ENCODE measurements around the gene ACACA.
"Not testable (repeated sequence)": the region's sequence is repeated elsewhere in the genome, so short reads cannot be mapped to it uniquely, and the experiment has no call there.

ACACA gene

GRCh38 chr17:37089956-37090355 is 316.7 kb downstream of the ACACA start:
- DNase-seq = peak; percentile 51

- no peak for DNase-seq
These were observed 317.7 kb downstream of the ACACA start for GRCh38 chr17:37088913-37089312.

- no peak for DNase-seq
These were observed 318.2 kb downstream of the ACACA start for GRCh38 chr17:37088459-37088858.

- DNase-seq = no peak
These were observed 319.0 kb downstream of the ACACA start for GRCh38 chr17:37087683-37088082.

- DNase-seq = no peak
These were observed 319.7 kb downstream of the ACACA start for GRCh38 chr17:37086948-37087347.

- DNase-seq = no peak
These were observed 320.3 kb downstream of the ACACA start for GRCh38 chr17:37086334-37086733.

DNA sequence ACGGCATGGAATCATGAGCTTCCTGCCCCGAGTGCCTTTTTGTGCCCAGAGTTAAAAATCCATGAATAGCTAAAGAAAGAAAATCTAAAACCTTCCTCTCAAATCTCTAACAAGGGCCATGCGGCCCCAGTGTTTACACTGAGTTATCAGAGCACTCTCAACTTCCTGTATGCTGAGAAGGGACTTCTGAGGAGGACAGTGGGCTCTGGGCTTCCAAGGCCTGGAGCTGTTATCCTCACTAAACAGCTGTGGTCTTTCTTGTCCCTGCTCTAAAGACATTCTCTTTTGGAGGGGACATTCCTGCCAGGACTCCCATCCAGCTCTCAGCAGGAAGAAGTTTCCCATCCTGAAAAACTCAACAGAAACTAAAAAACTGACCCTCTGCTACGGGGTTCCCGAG is 322.3 kb downstream of the ACACA start:
- DNase-seq = no peak

DNA sequence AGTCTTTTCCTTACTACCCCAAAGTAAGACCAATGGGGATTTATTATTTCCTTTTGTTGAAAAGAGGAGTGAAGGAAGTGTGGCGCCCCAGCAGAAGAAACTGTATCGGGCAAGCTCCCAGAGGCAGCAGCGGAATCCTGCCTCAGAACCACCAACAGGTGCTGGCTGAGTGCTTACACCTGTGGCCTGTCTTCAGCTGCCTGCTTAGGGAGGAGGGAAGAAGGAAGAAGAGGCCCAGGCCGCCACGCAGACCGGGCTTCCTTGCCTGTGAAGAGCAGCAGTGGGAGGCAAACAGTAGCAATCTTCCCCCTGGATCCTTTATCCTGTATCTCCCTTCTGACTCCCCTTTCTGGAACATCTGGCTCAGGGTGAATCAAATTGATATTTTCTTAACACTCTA is 323.2 kb downstream of the ACACA start:
- DNase-seq = no peak

DNA sequence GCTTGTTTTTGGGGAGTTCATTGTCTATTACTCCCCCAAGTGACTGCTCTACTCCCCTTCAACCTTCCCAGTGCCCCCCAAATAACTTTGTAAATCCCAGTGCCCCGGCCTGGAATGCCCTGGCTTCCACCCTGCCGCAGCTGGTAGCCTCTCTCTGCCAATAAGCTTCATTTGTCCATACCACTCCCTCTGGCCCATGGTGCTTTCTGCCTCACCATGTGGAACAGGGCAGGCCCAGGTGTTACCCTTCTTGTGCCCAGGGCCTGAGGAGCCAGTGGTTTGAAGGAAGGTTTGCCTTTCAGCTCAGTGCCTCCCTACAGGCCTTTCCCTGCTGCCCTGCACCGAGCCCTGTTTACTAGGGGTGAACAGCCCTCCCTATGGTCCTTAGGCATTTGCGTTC is 323.7 kb downstream of the ACACA start:
- no peak for DNase-seq

DNA sequence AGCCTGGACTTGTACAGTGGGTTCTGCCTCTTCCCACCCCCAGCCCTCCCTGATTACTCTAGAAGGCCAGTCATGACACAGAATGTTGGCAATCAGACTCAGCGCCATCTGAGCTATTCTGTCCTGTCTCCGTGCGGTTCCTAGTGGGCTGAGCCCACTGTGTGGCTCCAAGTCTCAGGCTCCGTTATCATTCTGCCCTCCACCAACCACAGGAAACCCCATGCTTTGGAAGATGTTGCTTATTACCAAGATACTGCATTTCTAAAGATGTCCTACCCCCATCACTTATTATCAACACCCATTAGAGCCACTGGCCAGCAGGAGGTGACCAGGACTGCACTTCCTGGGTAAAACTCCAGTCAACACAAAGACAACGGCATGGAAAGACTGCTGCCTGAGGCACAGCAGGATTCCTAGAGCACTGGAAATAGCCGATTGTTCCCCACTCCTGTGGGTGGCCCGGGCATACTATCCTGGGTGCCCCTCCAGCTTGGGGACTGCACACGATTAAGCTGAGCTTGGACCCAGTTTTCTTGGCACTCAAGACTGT is 324.2 kb downstream of the ACACA start:
- DNase-seq = no peak

DNA sequence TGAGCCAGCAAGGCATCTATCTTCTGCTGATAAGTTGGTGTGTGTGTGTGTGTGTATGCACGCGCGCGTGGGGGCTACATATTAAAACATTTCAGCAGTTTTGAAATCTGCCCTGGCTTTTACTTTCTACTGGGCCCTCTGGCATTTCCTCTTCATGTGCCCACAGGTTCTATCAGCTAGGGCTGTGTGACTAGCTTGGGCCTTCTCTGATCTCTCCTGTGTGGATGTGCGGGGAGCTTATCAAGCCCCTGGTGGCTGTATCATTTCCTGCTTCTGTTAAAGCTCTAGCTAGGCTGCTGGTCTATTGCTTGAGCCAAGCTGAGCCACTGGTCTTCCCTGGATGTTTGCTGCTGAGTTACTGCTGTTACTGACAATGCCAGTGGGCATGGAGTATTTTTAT is 325.3 kb downstream of the ACACA start:
- no peak for DNase-seq

DNA sequence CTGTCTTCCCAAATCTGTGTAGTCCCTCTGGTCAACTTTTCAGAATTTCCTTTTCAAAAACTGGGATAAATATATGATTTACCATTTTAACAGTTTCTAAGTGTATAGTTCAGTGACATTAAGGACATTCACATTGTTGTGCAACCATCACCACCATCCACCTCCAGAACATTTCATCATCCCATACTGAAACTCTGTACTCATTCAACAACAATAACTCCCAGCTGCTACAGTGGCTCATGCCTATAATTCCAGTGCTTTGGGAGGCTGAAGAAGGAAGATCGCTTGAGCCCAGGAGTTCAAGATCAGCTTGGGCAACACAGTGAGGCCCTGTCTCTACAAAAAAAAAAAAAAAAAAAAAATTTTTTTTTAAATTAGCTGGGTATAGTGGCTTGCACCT is 326.9 kb downstream of the ACACA start:
- DNase-seq = no peak

GRCh38 chr17:37079065-37079708 is 327.4 kb downstream of the ACACA start:
- DNase-seq = no peak

- not testable (repeated sequence) for DNase-seq
These were observed 333.2 kb downstream of the ACACA start for GRCh38 chr17:37073464-37073863.

- no peak for DNase-seq
These were observed 337.5 kb downstream of the ACACA start for GRCh38 chr17:37069087-37069486.

DNA sequence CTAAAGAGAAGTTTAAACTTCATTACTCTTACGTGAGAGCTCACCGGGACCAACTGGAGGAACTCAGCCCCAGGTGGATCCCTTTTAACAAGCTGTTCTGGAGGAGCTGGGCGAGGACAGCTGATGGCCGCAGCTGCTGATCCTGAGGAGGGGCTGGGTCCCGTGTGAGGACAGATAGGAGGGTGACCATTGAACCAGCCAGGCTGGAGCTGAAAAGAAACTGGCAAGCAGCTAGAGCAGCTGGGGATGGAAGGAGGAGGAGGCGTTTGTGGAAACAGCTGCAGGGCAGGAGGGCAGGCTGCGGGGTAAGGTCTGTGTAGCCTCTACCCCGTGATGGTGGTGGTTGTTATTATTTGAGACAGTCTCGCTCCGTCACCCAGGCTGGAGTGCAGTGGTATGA is 338.4 kb downstream of the ACACA start:
- no peak for DNase-seq

DNA sequence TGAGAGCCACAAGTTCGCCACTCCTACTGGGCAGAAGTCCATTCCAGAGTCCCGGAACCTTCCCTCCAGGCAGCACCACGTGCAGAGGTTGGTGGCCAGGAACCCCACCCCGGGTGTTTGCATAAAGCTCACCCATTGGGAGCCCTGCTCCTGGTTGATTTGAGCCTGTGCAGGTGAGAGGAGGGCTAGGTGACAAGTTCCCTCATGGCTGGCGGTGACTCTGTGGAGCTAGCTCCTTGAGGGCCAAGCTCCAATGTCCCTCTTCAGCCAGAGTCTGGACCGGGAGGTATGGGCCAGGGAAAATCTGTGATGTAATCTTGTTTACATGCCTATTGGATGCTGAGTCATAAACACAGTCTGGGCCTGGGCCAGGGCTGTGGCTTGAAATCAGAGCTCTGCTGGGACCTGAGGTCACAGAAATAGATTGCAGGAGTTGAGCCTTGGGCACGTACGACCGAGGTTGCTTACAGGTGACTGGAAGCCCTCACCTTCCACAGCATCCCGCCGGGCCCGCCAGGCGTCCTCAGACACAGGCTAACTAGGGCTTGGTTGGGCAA is 339.0 kb downstream of the ACACA start:
- no peak for DNase-seq

DNA sequence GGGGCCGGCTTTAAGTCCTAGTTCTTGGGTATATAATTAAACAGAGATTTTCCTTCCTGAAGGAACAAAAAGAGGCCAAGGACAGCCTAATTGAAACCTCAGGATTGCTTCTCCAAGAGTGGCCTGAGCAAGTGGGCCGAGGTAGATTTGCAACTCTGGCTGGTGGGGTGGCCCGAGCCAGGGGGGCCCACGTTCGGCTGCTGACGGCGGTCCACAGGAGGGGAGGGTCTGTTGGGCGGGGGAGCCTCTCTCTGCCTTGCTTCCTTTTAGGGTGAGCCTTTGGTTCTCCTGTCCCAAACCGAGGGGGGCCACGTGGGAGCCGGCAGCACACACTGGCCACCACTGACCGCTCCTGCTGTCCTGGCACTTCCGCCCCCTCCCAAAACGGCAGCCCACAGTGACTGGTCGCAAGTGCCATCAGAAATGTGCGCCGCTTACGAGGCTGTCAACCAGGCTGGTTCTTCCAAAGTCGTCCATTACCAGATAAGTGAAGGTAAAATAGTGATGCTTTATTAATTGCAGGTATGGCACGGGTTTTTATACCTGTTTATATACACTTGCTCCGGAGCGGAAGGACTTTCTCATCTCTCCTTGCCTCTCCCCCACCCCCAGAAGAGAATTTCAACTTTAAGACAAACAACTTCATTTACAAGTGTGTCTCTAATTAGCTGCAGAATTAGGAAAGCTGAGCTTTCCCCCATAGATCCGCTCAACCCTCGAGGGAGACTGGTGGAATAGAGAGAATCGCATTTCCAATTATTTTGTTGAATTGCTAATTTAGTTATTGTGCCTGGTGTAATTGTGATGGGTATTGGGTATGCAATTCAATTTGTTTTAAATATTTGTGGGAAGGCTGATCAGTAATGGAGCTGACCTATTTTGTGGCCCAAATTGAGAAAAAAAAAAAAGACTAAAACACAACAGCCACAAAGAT is 340.0 kb downstream of the ACACA start:
- DNase-seq = no peak

- no peak for DNase-seq
These were observed 340.9 kb downstream of the ACACA start for GRCh38 chr17:37065486-37066321.

GRCh38 chr17:37064956-37065355 is 341.7 kb downstream of the ACACA start:
- no peak for DNase-seq

DNA sequence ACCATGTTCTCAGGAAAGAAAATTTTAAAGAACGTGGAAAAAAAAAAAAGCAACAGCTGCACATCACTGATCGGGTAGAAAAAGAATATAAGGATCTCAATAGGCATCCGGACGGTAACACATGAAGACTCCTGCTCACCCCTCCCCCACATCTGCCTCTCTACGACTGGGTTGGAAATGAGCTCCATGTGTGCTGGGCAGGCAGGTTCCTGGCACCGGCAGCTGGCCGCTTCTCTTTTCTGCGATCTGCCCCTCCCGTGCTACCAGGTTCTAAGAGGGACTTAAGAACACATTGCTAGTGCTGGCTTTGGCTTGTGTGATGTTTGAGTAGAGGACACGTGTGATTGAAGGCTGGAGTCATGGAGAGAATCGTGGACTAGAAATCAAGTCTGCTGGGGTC is 342.4 kb downstream of the ACACA start:
- DNase-seq = no peak

DNA sequence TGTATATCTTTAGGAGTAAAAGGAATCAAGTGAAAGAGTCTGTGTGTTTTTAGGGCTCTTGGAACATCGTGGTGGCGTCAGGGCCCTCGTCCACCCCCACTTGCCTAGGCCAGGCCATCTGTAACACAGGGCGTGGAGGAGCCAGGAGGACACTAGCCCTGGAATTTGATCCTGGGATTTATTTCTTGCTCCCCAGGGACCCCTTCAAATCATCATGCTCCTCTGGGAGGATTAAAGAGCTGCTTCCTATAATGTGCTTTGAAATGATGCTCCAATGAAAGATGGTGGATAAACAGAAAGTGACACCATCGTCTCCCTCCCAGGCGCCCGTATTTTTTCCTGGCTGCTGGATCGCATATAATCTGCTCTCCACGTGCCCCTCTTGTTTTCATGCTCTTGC is 344.6 kb downstream of the ACACA start:
- DNase-seq = no peak

DNA sequence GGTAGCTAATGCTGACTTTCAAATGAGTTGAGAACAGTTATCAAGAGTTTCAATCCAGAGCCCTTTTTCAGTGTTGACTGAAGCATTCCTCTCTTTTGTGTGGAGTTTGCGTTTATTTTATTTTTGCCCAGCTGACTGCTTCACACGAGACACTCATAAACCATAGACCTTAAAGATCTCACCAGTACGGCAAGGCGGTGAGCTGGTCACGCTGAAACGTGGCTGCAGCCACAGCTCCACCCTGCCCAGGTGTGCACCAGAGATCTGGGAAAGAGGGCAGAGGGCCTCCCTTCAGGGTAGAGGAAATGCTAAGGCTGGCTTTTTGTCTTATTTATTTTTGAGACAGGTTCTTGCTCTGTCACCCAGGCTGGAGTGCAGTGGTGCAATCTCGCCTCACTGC is 345.7 kb downstream of the ACACA start:
- no peak for DNase-seq

All from CD4-positive, alpha-beta T cell treated with Interleukin-6 for 4 hours (primary cell).